Stimulated activated CD4-positive, alpha-beta T cell treated with anti-CD3 and anti-CD28 coated beads, Interleukin-15, amount 100 ng/mL, for 1 hour (primary cell): ENCODE data around the gene ZMYND11.
"Not testable (repeated sequence)": the region's sequence is repeated elsewhere in the genome, so short reads cannot be mapped to it uniquely, and the experiment has no call there.

Experiments
- DNase-seq, 2 donors: peaks; one replicate each; pipeline ENCODE4 v3.0.0-alpha.2; 2020; ENCODE audit warnings: low read depth in 1 of 2, low spot score in 1 of 2

Gene ZMYND11

DNA sequence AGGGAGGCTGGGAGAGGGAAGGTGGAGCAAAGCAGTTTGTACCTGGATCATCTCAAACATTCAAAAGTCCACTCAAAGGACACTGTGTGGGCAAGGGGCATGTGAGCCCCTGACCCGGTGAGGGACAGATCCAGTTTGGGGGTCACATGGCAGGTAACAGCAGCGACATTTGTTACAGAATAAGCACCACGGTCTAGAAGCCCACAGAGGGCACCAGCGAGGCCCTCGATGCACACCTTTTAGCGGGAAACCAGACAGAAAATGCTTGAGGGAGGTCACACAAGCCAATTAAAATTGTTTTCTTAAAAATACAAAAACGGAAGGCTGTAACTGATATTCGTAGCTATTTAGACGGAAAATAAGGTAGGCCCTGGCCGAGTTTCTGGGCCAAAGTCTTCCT lies 144.4 kb downstream of the ZMYND11 start:
- DNase-seq, result no peak

DNA sequence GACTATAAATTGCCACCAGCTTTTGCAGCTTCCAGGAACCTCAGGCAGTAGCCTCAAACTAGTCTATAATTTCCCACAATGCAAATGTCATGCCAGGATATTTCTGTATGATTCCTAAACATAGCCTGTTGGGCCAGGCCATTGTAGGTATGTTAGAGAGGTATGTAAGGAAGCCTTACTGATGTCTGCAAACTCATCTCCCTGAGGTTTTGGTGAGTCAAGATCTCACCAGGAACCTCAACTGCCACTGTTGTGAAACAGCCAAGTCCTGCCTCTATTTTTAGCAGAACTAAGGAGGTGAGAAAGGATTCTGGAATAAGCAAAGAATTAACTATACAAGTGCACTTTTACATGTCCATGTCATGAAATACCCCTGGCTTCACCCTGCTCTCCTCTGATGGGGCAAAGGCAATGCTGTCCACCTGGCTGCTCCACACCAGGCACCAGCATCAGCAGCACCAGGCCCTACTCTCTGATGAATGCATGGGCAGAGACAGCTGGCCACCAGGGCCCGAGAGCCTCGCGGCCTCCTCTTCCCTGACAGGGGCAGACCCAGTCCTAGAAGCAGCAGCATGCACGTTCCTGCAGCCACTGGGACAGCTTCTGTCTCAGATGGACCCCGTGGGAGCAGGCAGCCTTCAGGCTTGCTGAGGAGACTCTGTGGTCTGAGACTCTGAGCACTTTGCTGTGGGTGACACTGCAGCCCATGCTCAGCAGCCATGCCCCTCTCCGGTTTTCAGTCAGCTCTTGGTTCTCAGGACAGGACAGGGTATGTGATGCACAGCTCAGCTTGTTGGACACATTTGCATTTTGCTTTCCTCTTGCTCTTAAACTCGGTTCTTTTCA lies 147.3 kb downstream of the ZMYND11 start:
- DNase-seq, result no peak

DNA sequence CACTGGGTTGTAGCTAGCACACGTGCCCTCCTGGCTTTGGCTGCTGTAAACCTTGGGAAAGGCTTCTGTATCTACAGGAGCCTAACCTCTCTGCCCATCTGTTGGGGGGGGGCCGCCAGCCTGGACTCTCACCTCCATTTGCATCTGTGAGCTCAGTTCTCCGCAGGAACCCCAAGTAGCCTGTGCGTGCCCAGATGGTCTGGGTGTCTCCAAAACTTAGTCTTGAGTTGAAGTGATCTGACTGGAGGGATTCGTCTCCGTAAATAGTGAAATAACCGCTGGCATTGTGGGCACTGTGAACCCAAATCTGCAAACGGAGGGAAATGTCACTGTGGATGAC lies 147.9 kb downstream of the ZMYND11 start:
- no peak for DNase-seq

DNA sequence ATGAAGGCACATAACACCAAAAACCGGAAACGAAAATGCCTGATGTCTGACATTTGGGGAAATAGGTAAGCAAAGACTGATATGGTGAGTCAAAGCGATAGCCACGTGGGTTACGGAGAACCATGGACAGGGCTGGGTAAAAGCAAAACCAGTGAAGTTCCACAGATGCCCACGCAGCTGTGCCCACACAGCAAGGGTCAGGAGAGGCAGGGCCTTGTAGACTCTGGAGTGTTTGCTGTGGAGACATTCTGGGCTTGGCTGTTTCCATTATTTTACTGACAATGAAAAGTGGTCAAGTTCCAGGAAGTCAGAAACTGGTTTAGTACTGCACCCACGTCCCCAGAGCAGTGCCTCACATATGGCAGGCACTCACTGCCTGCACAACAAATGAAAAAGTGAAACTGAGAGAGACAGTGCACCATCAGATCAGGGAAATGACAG lies 148.7 kb downstream of the ZMYND11 start:
- no peak for DNase-seq

DNA sequence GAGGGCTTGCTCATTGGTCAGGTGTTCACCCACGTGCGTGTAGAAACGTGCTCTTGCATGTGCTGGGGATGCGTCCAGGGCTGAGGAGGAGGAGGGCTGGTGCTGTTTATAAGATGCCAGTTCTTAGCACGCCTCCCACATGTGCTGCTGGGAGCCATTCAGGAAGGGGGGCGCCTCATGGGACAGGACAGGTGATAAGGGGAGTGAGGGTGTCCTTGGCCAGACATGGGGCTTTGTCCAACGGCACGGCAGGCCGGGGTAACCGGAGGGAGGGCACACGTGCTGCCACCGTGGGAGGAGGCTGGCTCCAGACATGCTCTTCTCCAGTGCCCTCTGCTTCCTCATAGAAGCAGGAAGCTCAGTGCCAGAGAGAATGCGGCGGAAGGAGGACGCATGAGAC lies 150.0 kb downstream of the ZMYND11 start:
- DNase-seq, result no peak

DNA sequence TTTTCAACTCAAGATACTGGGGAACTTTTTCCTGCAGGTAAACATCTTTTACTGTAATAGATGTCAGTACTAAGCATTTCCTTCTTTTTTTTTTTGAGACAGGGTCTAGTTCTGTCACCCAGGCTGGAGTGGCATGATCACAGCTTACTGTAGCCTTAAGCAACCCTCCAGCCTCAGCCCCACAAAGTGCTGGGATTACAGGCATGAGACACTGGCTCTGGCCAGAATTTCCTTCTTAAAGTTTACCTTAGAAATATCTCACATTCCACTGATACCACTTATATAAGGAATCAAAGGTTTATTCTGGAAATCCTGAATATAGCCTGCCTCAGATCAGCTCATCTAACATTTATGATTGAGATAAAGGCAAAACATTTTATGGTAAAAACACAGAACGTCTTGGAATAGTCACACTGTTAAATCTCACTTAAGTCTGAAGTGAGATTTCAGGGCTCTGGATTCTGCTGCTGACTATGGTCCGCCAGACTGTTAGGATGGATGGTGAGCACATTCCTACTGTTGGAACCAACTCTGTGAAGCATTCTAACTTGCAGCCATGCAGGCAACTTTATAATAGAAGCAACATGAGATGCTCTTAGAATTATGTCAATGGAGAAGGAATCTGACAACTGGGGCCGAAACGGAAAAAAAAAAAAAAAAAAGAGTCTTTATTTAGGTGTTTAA lies 151.9 kb downstream of the ZMYND11 start:
- no peak for DNase-seq

DNA sequence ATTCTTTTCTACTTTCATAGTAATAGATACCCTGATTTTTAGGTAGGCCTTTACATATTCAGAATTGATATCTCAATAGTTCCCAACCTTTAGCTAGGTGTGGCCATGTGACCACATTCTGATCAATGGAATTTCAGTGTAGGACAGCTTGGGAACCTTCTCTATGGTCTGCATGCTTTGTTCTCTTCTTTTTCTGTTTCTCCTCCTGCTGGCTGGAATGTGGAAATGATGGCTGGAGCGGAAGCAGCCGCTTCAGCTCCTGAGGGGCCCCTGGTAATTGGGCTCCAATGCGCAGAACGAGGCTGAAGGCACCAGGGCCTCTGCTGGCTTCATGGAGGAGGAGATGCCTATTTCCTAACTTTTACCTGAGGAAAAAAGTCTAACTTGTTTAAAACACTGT lies 152.6 kb downstream of the ZMYND11 start:
- DNase-seq, result no peak

DNA sequence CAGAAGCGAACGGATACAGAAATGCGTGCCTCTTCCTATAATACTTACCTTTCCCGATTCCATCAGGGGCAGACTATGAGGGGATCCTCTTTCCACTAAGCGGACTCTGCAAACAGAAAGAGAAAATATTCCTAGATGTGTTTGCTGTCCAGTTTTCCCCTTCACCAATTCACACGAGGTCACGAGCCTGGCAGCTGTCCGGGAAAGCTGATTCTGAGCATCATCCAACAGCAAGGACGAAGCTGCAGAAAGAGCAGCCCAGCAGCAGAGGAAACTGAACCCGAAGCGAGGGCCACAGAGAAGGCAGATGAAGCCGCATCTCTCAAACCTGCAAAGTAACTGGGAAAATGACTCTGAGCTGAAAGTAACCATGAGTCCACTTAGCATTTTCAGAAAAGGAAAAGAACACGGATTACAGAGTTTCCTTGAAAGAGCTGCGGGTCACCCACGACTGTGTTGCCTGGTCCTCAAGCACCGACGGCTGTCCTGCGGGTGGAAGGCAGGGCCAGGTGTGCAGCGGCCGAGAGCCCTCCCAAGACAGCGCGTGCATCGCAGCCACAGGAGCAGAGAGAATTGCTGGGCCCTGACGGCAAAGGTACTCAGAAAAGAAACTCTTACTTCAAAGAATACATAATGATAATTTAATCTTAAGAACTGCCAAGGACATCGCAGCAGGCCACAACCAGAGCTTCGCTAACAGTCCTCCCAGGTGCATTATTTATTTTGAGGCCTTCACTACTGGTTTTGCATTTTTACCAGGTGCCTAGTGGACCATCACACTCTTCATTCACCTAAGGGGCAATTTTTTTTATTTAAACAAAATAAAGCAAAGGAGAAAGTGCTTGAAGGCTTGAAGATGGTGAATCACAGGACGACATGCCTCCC lies 153.3 kb downstream of the ZMYND11 start:
- DNase-seq, result no peak

DNA sequence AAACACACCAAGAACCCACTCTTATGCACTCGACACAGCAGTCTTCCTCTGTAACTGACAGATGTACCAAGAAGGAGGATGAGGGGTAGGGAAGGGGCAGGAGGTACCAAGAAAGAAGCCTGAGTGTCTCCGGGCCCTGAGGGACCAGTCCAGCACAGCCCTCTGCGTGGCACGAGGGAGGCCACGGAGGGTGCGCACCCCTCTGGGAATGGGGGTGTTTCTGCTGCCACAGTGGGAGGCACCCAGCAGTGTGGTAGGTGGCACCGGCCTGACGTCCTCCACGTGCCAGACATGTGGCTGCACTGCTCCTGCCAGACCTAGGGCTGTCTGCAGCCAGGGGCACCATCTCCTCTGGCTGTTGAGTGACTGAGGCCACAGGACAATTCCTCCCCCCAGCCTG lies 154.3 kb downstream of the ZMYND11 start:
- DNase-seq, result no peak

DNA sequence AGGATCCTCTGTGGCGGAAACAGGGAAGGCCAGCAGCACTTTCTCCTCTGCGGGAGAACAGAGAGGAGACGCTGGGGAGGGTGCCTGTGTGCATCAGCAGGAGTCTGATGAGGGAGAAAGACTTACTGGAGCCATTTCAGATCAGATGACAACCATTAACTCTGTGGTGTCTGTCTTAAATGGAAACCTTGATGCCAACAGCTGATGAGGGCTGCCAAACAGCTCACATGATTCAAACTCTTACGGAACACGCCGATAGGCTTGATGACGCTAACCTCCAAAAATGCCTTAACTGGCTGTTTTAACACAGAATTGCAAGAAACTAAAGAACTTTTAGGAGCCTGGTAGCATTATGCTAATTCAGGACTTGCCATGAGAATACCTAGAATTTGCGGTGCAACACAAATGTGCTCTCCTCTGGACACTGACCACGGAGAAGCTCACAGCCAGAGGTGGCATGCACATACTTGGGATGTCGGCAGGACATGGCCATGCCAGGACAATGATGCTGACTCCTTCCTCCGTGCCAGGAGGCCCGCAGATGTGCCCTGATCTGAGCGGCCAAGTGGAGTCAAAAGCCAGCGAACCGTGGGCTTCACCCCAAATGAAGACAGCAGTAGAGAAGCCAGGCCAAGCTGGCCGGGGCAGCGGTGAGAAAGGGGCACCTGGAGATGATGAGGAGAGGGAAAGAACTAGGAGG lies 154.9 kb downstream of the ZMYND11 start:
- no peak for DNase-seq

DNA sequence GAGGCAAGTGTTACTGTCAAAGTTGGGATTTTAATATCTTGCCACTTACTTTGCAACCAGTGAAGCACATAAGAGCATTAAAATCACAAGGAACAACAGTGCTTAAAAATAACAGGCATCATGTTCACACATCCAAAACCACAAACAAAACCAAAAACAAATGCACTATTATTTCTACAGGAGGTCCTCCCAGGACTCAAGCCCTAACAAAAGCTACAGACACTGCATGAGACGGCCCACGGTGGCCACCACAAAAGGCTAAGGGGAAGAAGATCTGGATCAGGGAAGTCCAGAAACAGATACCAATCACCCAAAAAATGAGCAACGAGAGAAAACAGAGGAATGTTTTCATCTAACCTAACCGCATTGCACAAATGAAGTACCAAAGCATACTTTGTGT lies 158.4 kb downstream of the ZMYND11 start:
- no peak for DNase-seq

DNA sequence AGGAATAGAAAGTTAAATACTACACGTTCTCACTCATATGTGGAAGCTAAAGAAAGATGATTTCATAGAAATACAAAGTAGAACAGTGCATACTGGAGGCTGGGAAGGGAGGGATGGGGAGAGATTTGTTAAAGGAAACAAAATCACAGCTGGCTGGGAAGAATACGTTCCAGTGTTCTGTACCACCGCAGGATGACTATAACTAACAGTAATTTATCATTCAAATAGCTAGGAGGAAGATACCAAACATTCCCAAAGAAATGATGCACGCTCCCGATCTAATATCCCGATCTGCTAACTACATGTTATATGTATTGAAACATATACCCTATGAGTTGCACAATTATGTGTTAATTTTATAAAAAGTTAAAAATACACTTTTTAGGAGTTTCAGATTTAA lies 162.3 kb downstream of the ZMYND11 start:
- no peak for DNase-seq

DNA sequence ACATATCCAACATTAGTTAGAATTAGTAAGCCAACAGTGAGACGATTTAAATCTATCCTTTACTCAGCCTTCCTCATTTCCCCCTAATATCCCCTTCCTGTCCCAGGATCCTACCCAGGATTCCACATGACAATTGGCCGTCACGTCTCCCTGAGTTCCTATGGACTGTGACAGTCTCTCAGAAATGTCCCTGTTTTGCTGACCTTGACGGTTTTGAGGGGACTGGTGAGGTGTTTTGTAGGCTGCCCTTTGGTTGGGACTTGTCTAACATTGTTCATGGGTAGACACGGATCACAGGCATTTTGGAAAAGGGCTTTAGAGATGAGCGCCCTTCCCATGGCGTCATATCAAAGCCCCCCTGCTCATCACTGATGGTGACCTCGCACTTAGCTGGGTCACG lies 162.8 kb downstream of the ZMYND11 start:
- DNase-seq, result no peak

DNA sequence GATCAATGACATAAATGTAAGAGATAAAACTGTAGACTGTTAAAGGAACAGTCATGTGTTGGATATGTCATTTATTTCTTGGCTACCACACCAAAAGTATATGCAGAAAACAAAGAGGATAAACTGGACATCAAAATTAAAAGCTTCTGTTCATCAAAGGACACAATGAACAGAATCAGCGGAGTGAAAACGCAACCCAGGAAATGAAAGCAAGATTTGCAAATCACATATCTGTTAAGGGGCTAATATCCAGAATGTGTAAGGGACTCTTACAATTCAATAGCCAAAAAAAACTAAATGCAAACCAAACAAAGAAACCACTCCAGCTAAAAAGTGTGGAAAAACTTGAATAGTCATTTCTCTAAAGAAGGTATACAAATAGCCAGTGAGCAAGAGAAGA lies 164.3 kb downstream of the ZMYND11 start:
- no peak for DNase-seq

DNA sequence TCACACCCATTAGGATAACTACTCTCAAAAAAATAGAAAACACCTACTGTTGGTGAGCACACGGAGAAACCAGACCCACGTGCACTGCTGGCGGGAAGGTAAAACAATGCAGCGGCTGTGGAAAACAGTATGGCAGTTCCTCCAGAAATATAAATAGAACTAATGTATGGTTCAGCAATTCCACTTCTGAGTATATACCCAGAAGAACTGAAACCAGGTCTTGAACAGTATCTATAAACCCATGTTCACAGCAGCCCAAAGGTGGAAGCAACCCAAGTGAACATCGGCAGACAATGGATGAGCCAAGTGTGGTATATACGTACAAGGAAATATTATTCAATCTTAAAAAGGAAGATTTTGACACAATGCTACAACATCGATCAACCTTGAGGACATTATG lies 164.7 kb downstream of the ZMYND11 start:
- DNase-seq, result no peak

DNA sequence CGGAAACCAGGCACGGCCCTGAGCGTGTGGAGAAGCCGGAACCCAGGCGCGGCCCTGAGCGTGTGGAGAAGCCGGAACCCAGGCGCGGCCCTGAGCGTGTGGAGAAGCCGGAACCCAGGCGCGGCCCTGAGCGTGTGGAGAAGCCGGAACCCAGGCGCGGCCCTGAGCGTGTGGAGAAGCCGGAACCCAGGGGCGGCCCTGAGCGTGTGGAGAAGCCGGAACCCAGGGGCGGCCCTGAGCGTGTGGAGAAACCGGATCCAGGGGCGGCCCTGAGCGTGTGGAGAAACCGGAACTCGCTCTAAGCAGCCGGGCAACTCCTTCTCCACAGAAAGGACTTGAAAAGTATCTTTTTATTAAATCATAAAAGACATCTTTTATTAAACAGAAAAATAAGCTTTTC lies 165.3 kb downstream of the ZMYND11 start:
- not testable (repeated sequence) for DNase-seq

DNA sequence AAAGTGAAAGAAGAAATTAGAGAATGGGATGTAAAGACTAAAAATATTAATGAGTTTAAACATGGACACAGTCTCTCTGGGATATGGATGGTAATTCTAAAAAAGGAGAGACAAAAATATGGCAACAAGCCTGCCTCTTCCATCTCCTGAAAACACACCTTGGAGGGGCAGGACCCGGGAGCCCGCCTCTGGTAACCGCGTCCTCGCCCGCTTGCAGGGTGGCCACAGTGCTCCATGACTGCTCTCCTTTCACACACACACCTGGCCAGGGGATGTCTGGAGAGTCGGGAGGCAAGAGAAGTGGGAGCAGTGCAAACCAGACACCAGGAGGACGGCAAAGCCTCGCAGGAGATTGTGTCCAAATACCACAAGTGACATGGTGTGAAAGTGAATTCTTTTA lies 166.3 kb downstream of the ZMYND11 start:
- DNase-seq, result no peak
